Frontal cortex (tissue), 4 donors: ENCODE results near the gene DGUOK. TPM values are rescaled to one million over a fixed set of nuclear protein-coding genes. Genes with fewer than 3 reads are reported as not detected.
"Not testable (repeated sequence)": the region's sequence is repeated elsewhere in the genome, so short reads cannot be mapped to it uniquely, and the experiment has no call there.

Experiments used
- DNase-seq, 2 donors: peaks; one replicate each; pipeline ENCODE4 v3.0.0; 2012; ENCODE audit warnings: low spot score in 2 of 2
- FAIRE-seq: peaks from 2 replicates; lab custom pipeline; 2012; peaks lifted over from hg19 to GRCh38; lab: Jason Lieb, UNC
- total RNA-seq: library from RNA; depleted of rRNA; stranded (reverse); fragments of >200 nt; gene quantifications from one replicate; pipeline ENCODE4 v1.2.3, GENCODE V29; 2014
- donor health status: control.
- donor health status: control.
- donor health status: control.

DGUOK gene
- total RNA-seq, 1 donor from 2014 or later = 51.0 TPM

DNA sequence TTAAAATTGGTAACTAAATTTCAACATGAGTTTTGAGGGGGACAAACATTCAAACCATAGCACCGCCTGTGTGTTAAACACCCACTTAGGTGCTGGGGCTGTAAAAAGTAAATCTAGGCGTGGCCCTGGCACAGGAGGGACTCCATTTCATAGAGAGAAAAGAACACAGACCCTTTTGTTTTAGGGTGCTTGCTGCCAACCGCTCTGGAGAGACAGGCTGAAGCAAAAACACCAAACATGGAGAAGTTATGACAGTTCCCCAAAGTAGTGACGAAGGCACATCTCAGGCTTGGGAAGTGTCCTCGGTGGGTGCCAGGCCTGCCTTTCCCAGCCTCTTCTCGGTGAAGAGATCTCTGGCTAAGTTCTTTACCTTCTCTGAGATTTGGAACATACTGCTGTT is 28.7 kb upstream of the DGUOK start:
- DNase-seq = no peak
- no peak for FAIRE-seq

DNA sequence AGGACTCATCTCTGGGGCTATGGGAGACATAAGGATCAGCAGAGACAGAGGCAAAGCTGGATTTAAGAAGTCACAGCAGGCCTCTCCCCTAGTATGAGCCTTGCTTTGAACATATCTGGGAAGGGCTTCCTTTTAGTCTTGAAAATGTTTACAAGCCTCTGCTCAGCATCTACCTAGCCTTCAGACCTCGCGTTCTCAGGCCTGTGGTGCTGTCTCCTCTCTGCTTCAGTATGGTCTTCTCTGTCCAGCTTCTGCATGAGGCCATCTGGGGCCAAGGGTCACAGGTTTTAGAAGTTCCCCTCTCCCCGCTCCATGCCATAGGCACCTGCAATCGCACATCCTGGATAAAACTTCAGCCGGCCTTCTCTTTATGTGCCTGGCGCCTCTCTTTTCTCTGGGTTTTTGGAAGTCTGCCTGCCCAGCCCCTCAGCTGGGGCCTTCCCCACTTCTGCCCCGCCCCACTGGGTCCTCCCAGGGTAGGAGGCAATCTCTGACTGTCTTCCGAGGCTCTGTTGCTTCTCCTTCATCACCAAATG is 26.8 kb upstream of the DGUOK start:
- FAIRE-seq (no peak), DNase-seq (no peak)

DNA sequence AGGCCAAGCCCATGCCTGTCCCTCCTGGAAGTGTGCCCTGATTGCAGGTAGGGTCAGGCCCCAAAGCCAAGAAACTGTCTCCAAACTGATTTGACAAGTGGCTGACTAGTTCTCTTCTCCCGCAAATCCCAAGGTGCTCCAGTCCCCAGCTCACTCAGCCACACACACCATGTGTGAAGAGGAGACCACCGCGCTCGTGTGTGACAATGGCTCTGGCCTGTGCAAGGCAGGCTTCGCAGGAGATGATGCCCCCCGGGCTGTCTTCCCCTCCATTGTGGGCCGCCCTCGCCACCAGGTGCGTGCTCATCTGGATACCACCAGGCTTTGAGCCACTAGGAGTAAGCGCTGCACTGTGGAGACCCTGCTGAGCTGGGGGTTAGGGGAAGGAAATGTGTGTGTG is 25.5 kb upstream of the DGUOK start:
- DNase-seq (no peak), FAIRE-seq (no peak)

DNA sequence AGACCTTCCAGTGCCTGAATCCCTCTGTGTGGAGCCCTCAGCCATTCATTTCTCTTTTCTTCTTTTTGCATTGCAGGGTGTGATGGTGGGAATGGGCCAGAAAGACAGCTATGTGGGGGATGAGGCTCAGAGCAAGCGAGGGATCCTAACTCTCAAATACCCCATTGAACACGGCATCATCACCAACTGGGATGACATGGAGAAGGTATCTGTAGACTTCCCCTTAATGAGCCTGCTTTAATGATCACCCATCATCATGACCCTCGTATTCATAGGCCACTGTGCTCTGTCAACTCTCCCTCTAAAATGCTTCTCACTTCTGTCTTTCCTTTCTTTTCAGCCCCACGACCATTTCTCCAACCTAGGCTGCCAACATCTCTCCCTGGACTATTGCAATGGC is 24.4 kb upstream of the DGUOK start:
- no peak for DNase-seq
- no peak for FAIRE-seq

DNA sequence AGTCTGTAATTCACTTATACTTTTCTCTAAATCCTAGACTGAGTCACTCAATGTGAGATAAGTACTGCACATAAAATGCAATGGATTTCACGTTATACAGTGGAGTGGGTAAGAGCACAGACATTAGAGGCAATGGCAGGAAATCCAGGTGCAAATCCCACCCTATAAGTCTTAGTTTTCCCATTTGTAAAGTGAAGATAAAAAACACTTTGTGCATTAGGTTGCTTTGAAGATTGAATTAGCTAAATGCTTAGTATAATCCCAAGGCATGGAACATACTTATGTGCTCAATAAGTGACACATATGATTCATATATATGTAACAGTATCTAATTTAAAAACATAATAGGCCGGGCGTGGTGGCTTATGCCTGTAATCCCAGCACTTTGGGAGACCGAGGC is 23.4 kb upstream of the DGUOK start:
- FAIRE-seq (no peak), DNase-seq (no peak)

DNA sequence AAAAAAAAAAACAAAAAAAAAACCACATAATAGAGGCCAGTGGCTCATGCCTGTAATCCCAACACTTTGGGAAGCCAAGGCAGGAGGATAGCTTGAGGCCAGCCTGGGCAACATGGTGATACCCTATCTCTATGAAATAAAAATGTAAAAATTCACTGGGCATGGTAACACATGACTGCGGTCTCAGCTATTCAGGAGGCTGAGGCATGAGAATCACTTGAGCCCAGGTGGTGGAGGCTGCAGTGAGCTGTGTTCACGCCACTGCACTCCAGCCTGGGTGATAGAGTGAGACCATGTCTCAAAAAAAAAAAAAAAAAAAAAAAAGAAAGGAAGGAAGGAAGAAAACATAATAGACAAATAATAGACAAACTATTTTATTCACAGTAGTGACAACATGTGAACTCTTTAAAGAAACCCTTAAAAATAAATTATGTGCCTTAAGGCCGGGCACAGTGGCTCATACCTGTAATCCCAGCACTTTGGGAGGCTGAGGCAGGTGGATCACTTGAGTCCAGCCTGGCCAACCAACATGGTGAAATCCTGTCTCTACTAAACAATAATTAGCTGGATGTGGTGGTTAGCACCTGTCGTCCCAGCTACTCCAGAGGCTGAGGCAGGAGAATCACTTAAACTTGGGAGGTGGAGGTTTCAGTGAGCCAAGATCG is 22.6 kb upstream of the DGUOK start:
- DNase-seq, FAIRE-seq: not testable (repeated sequence)

DNA sequence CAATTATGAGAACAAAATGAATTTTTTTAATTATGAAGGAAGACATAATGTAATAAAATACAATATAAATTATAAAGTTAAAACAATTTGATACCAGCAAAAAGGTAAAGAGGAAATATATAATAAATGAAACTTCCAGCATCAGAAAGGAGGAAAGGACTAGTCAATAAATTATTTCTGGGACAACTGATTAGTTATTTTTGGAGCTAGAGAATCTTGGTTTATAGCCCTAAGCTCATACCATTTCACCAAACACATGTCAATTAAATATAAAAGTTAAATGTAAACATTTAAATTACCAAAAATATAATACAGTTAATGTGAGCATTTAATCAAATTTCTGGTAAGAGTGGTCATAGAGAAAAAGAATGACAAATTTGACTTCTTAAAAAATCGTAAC is 21.7 kb upstream of the DGUOK start:
- DNase-seq (no peak), FAIRE-seq (no peak)

DNA sequence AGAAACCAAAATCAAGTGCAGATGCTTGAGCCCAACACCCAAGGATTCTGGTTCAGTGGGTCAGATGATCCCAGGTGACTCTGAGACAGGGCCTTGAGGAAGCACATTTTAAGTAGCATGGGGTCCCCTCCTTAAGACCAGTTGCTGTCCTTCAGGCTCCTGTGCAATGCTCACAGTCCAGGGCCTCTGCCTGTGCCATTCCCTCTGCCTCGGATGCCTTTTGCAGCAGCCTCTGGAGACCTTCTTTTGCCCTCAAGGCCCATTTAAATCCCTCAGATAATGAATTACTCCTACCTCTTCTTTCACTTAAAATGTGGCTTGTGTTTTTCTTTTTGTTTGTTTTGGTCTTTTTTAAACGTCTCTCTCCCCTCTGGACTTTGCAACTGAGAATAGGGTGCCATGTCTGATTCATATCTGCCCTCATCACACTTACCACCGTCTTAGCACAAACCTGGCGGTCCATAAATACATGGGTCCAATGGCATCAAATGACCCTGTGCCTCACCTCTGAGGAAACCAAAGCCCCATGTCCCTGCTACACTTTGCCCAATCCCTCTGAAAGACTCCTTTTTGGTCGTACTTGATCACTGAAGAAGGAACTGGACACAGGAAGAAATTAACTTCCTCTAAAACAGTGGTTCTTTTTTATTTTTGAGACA is 19.7 kb upstream of the DGUOK start:
- no peak for FAIRE-seq
- no peak for DNase-seq

DNA sequence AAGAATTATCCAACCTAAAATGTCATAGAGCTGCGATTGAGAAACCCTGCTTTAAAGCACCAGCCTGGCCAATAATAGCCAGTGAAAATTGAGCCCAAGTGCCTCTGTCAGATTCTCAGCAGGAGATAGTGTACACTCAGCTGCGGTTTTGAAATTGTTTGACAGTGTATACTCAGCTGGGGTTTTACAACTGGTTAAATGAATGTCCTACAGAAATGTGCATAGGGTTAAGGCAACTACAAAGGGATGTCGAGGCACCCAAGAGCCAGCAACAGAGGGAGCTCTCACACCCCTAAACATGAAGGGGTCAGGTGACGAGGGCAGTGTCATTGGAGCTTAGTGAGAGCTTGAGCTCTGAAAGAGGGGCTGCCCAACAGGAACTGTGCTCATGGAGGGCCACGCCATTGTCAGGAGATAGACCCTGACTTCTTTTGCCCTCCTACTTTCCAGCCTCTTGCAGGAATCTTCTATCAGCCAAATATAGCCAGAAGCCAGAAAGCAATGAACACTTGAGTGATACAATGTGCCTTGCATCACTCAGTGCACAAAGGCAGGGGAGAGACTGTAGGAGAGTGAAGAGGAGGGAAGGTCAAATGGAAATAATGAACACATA is 18.7 kb upstream of the DGUOK start:
- DNase-seq (peak in 1 of 2 donors; percentile 23), FAIRE-seq (no peak)

DNA sequence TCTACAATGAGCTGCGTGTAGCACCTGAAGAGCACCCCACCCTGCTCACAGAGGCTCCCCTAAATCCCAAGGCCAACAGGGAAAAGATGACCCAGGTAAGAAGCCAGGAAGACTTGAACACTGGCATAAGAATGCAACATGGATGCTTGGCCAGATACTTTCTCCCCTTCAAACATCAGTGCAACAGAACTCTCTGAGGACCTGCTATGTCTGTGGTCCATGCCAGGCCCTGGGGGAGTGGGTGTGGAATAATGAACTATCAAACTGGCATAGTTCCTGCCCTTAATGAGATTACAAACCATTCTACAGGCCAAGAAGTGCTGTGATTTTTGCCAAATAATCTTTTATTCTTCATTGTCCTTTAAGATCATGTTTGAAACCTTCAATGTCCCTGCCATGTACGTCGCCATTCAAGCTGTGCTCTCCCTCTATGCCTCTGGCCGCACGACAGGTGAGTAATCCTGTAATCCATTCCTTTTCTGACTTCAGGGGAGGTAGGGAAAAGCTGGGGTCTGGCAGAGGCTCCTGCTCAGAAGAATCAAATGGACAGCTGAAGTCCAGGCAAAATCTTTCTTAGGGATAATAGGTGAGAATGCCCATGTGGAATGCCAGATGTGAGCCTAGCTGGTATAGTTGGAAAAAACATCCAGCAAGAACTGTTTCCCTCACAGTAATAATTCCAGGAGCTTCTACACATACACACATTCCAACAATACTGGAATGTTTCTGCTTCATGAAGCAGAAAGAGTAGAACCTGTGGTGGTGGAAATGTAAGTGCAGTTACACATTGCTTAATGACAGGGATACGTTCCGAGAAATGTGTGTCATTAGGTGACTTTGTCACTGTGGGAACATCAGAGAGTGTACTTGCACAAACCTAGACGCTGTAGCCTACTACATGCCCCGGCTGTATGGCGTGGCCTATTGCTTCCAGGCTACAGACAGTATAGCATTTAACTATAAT is 17.7 kb upstream of the DGUOK start:
- no peak for DNase-seq
- no peak for FAIRE-seq

DNA sequence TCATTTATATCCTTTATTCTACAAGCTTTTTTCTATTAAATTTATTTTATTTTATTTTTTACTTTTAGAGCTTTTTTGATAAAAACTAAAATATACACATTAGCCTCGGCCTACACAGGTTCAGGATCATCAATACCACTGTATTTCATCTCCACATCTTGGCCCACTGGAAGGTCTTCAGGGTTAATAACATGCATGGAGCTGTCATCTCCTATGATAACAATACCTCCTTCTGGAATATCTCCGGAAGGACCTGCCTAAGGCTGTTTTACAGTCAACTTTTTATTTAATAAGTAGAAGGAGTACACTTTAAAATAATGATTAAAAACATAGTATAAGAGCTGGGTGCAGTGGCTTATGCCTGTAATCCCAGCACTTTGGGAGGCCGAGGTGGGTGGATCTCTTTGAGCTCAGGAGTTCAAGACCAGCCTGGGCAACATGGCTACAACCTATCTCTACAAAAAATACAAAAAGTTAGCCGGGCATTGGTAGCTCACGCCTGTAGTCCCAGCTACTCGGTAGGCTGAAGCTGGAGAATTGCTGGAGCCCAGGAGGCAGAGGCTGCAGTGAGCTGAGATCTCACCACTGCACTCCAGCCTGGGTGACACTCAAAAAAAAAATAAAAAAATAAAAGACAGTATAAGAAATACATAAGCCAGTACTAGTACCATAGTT is 15.7 kb upstream of the DGUOK start:
- no peak for FAIRE-seq
- no peak for DNase-seq

DNA sequence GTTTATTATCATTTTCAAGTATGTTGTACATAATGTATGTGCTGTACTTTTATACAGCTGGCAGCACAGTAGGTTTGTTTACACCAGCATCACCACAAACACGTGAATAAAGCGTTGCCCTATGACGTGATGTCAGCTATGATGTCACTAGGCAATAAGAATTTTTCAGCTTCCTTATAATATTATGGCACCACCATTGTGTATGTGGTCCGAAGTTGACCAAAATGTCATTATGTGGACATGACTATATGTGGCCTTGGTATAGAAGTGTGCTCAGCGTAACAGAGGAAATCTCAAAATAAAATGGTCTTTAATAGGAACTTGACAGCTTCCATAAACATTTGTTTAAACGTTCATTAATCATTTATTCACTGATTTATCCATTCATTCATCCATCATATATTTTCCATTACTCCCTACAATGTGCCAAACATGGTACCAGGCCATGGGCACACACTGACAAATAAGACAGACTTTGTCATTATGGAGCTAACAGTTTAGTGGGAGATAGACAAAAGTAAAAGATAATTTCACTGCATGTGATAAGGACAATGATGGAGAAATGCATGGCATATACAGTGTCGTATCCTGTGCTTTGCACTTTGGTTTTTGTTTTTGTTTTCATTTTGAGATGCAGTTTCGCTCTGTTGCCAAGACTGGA is 15.0 kb upstream of the DGUOK start:
- FAIRE-seq = no peak

DNA sequence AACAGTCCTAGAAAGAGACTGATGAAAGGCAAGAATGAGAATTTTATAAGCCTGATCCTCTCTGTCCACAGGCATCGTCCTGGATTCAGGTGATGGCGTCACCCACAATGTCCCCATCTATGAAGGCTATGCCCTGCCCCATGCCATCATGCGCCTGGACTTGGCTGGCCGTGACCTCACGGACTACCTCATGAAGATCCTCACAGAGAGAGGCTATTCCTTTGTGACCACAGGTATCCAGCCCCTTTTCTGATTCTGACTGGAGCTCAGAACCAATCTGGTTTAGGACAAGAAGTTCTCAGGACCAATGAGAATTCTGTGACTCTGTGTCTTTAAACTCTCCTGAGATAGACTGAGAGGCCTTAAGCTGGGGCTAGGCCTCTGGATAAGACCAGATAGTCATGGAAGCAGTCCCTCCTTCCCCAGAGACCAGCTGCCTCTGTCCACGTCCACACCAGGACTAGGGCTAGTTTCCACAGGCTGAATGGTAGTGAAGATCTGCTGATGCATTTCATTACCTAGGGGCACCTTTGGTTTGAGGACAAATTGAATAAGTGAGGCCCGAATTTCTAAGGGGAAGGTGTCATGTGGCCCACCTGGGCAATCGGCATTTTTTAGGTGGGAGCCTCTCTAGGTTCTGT is 13.1 kb upstream of the DGUOK start:
- FAIRE-seq = no peak

More for the DNA sequence above, 15.0 kb upstream of the DGUOK start:
- no peak for DNase-seq

DNA sequence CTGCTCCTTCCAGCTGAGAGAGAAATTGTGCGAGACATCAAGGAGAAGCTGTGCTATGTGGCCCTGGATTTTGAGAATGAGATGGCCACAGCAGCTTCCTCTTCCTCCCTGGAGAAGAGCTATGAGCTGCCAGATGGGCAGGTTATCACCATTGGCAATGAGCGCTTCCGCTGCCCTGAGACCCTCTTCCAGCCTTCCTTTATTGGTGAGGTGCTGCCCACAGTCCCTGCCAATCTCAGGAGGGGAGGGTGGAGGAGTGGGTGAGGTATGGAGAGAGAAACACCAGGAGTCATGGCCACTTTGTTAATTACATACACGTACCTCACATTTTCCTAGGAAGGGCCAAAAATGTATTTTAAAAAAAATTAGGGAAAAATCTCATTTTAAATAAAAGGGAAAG is 12.0 kb upstream of the DGUOK start:
- FAIRE-seq = no peak
- DNase-seq = no peak

More for the DNA sequence above, 13.1 kb upstream of the DGUOK start:
- no peak for DNase-seq

DNA sequence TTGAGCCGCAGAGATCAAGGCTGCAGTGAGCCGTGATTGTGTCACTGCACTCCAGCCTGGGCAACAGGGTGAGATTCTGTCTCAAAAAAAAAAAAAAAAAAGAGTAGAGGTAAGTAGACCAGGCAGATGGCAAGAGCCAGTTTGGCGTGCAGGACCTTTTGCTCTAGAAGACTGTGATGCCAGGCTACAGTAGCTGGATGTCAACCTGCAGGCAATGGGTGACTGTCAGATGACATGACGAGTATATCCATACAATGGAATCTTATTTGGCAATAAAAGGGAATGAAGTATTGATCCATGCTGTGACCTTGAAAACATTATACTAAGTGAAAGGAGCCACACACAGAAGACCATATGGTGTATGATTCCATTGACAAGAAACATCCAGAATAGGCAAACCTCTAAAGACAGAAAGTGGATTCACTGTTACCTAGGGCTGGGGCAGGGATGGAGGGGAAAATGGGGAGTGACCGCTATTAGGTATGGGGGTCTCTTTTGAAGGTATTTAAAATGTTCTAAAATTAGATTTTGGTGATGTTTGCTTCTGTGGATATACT is 11.2 kb upstream of the DGUOK start:
- no peak for DNase-seq
- FAIRE-seq = no peak

DNA sequence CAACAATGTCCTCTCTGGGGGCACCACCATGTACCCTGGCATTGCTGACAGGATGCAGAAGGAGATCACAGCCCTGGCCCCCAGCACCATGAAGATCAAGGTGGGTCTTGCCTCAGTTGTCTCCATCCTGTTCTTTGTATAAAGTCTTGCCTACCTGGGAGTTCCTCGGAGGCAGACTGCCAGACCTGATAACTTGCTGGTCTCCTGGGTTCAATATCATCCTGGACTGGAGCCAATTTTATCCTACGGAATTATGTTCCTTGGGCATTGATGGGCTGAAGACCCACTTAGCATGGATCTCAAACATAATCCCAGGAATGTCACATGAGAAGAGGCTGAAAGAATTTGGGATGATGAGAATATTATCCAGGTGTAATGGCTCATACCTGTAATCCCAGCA is 10.0 kb upstream of the DGUOK start:
- FAIRE-seq (no peak), DNase-seq (no peak)

DNA sequence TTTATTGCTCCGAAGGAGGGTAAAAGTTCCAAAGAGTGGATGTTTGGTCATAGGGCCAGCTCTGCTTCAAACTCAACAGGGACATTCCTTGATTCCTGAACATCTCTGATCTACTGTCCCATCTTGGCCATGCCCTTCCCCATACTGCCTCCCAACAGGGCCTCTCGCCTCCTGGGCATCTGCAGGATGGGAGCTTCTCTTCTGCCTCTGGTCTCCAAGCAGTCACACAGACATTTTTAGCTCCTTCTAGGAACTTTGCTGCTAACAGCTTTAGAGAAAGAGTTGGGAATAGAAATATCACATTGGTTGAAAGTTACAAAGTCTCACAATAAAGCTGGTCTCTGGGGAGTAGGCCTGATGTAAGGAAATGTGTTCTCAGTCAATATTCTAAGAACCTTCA is 9.4 kb upstream of the DGUOK start:
- DNase-seq = no peak
- no peak for FAIRE-seq

DNA sequence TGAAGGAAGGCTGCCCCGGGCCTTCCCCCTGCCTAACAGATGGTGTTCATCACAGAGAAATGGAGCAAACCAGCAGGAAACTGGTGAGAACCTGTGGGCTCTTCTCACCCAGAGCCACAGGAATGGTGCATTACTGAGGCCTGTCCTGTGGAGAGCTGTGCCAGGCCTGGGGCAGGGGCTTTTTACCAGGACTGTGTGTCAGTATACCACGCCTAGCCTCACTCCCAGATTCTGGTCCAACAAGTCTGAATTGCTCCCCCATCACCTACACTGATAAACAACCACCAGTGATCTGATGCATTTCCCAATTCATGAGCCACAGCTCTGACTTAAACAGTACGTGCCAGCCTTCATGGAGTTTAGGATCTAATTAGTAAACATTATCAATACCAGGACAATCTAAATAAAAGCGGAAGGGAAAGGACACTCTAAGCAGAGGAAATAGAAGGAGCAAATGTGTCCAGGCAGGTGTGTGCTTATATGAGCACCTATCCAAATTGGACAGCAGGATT is 8.9 kb upstream of the DGUOK start:
- DNase-seq = no peak
- no peak for FAIRE-seq
